OCI-LY3 (cell line): Measurements from ENCODE around the gene SF3A2.

Experiments used
- H2AFZ ChIP-seq: fragments of 200-600, 300-600 bp; shearing (Covaris generic); 2 replicates; pipeline ENCODE4 v1.6.0; 2014; ENCODE audit warnings: antibody characterized with exemption, low read depth, low read length
- H3K27ac ChIP-seq: fragments of 200-600, 300-600 bp; sonication (generic); 2 replicates; pipeline ENCODE4 v1.5.1; 2014; ENCODE audit warnings: mild to moderate bottlenecking, low read length, moderate library complexity, mixed read lengths
- H3K27me3 ChIP-seq: fragments of 200-600, 300-600 bp; sonication (generic); 2 replicates; pipeline ENCODE4 v1.6.1; 2014; ENCODE audit warnings: low read depth, low read length, mixed read lengths
- H3K36me3 ChIP-seq: fragments of 200-600, 300-600 bp; sonication (generic); replicated peaks from 2 replicates; pipeline ENCODE3; 2014; ENCODE audit warnings: low read depth, low read length, mixed read lengths
- H3K4me1 ChIP-seq: fragments of 300-600, 200-600 bp; sonication (generic); 2 replicates; pipeline ENCODE4 v1.6.1; 2014; ENCODE audit warnings: low read length, mixed read lengths
- H3K4me2 ChIP-seq: fragments of 200-600, 300-600 bp; sonication (generic); 2 replicates; pipeline ENCODE4 v1.6.1; 2014; ENCODE audit warnings: low read length, mixed read lengths
- H3K4me3 ChIP-seq: fragments of 300-600, 200-600 bp; sonication (generic); 2 replicates; pipeline ENCODE4 v1.5.1; 2014; ENCODE audit warnings: antibody characterized with exemption, mild to moderate bottlenecking, low read length, moderate library complexity
- H3K79me2 ChIP-seq: fragments of 300-600, 200-600 bp; shearing (Covaris generic); 2 replicates; pipeline ENCODE4 v1.6.1; 2014; ENCODE audit warnings: mild to moderate bottlenecking, low read length, mixed read lengths
- H3K9ac ChIP-seq: fragments of 300-600, 200-600 bp; shearing (Covaris generic); 2 replicates; pipeline ENCODE4 v1.6.0; 2014; ENCODE audit warnings: mild to moderate bottlenecking, low read length, moderate library complexity
- H3K9me3 ChIP-seq: fragments of 200-600, 300-600 bp; shearing (Covaris generic); 2 replicates; pipeline ENCODE4 v1.6.1; 2014; ENCODE audit warnings: low read length, mixed read lengths; ENCODE audit not compliant: insufficient read depth
- H4K20me1 ChIP-seq: fragments of 200-600, 300-600 bp; sonication (generic); 2 replicates; pipeline ENCODE4 v1.6.1; 2016; ENCODE audit warnings: low read length, mixed read lengths; ENCODE audit not compliant: insufficient read depth
- CTCF ChIP-seq: fragments of 200-600, 300-600 bp; sonication (generic); IDR thresholded peaks from 2 replicates; pipeline ENCODE4 v1.5.1; 2014; ENCODE audit warnings: antibody characterized with exemption, low read length, low read depth
- EZH2phosphoT487 ChIP-seq: fragments of 200-600 bp; shearing (Covaris generic); IDR thresholded peaks from 2 replicates; pipeline ENCODE4 v1.6.1; 2018; ENCODE audit warnings: antibody characterized with exemption, mixed run types, low read depth

SF3A2 gene

GRCh38 chr19:2216361-2217225, 20.0 kb upstream of the SF3A2 start:
- Histone ChIP-seq H3K9ac (no peak overlapping the region), H3K79me2 (no peaks in the 10 kb centered on the region), H3K4me3 (no peak overlapping the region), H3K4me1 (0 out of 2 replicates have a peak, but pooled peaks cover 3% of the 10 kb centered on the region), H3K27me3 (no peaks in the 10 kb centered on the region), H3K36me3 (peaks cover 49% of the 10 kb centered on the region), H3K4me2 (no peak overlapping the region), H3K9me3 (no peaks in the 10 kb centered on the region), H4K20me1 (peaks cover 3% of the 10 kb centered on the region; the same call in 1 of the 2 replicates), H3K27ac (no peak overlapping the region), H2AFZ (no peak overlapping the region)
- TF ChIP-seq EZH2phosphoT487 (no peak), CTCF (no peak)

GRCh38 chr19:2217591-2217990, 19.0 kb upstream of the SF3A2 start:
- H4K20me1 ChIP-seq: peaks cover 3% of the 10 kb centered on the region
- H3K4me1 ChIP-seq: 0 out of 2 replicates have a peak, but pooled peaks cover 3% of the 10 kb centered on the region
- no peaks in the 10 kb centered on the region for H3K9me3 ChIP-seq
- H3K79me2 ChIP-seq: no peaks in the 10 kb centered on the region
- no peaks in the 10 kb centered on the region for H3K27me3 ChIP-seq
- no peak overlapping the region for H3K9ac ChIP-seq
- TF ChIP-seq CTCF: no peak
- TF ChIP-seq EZH2phosphoT487: no peak
- H3K4me3 ChIP-seq: no peak overlapping the region
- peaks cover 46% of the 10 kb centered on the region for H3K36me3 ChIP-seq
- no peak overlapping the region for H3K4me2 ChIP-seq
- H2AFZ ChIP-seq: no peak overlapping the region
- no peak overlapping the region for H3K27ac ChIP-seq

- H4K20me1 ChIP-seq: peaks cover 8% of the 10 kb centered on the region
- no peaks in the 10 kb centered on the region for H3K9me3 ChIP-seq
- H3K4me1 ChIP-seq: 0 out of 2 replicates have a peak, but pooled peaks cover 3% of the 10 kb centered on the region
- no peak overlapping the region for H3K4me3 ChIP-seq
- H3K79me2 ChIP-seq: no peaks in the 10 kb centered on the region
- no peak overlapping the region for H2AFZ ChIP-seq
- no peak overlapping the region for H3K9ac ChIP-seq
- peaks cover 43% of the 10 kb centered on the region for H3K36me3 ChIP-seq
- H3K27me3 ChIP-seq: no peaks in the 10 kb centered on the region
- no peak for TF ChIP-seq EZH2phosphoT487
- no peak for TF ChIP-seq CTCF
- H3K27ac ChIP-seq: no peak overlapping the region
- H3K4me2 ChIP-seq: no peak overlapping the region
Measured at GRCh38 chr19:2219726-2220125, 16.9 kb upstream of the SF3A2 start.

GRCh38 chr19:2221250-2221831, 15.3 kb upstream of the SF3A2 start:
- Histone ChIP-seq H3K9me3 (no peaks in the 10 kb centered on the region), H3K27me3 (no peaks in the 10 kb centered on the region), H3K9ac (no peak overlapping the region), H3K4me1 (no peaks in the 10 kb centered on the region), H2AFZ (no peak overlapping the region), H3K27ac (no peak overlapping the region), H4K20me1 (peaks cover 8% of the 10 kb centered on the region), H3K4me3 (no peak overlapping the region), H3K4me2 (no peak overlapping the region), H3K36me3 (peaks cover 51% of the 10 kb centered on the region), H3K79me2 (no peaks in the 10 kb centered on the region)
- TF ChIP-seq CTCF: no peak
